Testis (tissue), 3 donors: Measurements from ENCODE around the gene ZNF593OS. TPM values are rescaled to one million over a fixed set of nuclear protein-coding genes. Genes with fewer than 3 reads are reported as not detected.

ENCODE experiments used
- DNase-seq: peaks from one replicate; pipeline ENCODE4 v3.0.0-alpha.2; 2019
- H3K27ac ChIP-seq, 2 donors: fragments of 200-600 bp; sonication (generic); one replicate each; pipeline ENCODE4 v1.5.1; 2019
- H3K27me3 ChIP-seq: fragments of 200-600 bp; sonication (generic); one replicate; pipeline ENCODE4 v1.5.1; 2019
- H3K36me3 ChIP-seq: fragments of 200-600 bp; sonication (generic); one replicate; pipeline ENCODE4 v1.5.1; 2017; ENCODE audit warnings: low read depth; ENCODE audit errors: missing control alignments
- H3K4me1 ChIP-seq: fragments of 200-600 bp; sonication (generic); one replicate; pipeline ENCODE4 v1.5.1; 2019
- H3K4me3 ChIP-seq, 2 donors: fragments of 200-600 bp; sonication (generic); one replicate each; pipeline ENCODE4 v1.5.1; 2017 to 2019
- H3K9me3 ChIP-seq: fragments of 200-600 bp; sonication (generic); one replicate; pipeline ENCODE4 v1.5.1; 2017
- POLR2A ChIP-seq: fragments of 450-650 bp; IDR thresholded peaks from one replicate; pipeline ENCODE4 v1.6.1; 2017; ENCODE audit warnings: antibody characterized with exemption, mild to moderate bottlenecking, moderate library complexity
- WGBS, 2 donors: methylation state at CpG; one replicate each; pipeline ENCODE4 v1.1.5; 2018; 5-methylcytosine and 5-hydroxymethylcytosine counted together
- intact Hi-C: fragments of 100-400 bp; cut with DNase I; formaldehyde crosslinking; loops from one replicate; pipeline ENCODE4 v1.15.1; 2023; ENCODE audit warnings: low total_unique reads
- polyA plus RNA-seq: library from polyadenylated mRNA; stranded (reverse); fragments of 350-450 nt; fragmentation: Illumina TruSeq; extraction: RNeasy Lipid Tissue Mini Kit (QIAGEN cat#74804); gene quantifications from one replicate; pipeline ENCODE4 v1.2.3, GENCODE V29; 2014; ENCODE audit warnings: low read depth, low replicate concordance; ENCODE audit not compliant: insufficient read depth
- total RNA-seq, 2 donors: library from RNA; depleted of rRNA; stranded (reverse); fragments of >200 nt; gene quantifications; one replicate each; pipeline ENCODE4 v1.2.3, GENCODE V29; 2016
- TF ChIP-seq, protein P1 (sequence below), 3 experiments: fragments of 450-650 bp in 2 of 3; fragments of 200-600 bp in 1 of 3; sonication (generic) in 1 of 3; IDR thresholded peaks; one replicate each; pipeline ENCODE4 v1.5.1; 2016 to 2019; ENCODE audit warnings: antibody characterized with exemption in 3 of 3, mild to moderate bottlenecking in 2 of 3, moderate library complexity in 1 of 3

The ZNF593OS gene
- total and polyA plus RNA-seq, 3 donors from 2014 or later, result 0.62 to 1.7 TPM; not detected in 1

DNA sequence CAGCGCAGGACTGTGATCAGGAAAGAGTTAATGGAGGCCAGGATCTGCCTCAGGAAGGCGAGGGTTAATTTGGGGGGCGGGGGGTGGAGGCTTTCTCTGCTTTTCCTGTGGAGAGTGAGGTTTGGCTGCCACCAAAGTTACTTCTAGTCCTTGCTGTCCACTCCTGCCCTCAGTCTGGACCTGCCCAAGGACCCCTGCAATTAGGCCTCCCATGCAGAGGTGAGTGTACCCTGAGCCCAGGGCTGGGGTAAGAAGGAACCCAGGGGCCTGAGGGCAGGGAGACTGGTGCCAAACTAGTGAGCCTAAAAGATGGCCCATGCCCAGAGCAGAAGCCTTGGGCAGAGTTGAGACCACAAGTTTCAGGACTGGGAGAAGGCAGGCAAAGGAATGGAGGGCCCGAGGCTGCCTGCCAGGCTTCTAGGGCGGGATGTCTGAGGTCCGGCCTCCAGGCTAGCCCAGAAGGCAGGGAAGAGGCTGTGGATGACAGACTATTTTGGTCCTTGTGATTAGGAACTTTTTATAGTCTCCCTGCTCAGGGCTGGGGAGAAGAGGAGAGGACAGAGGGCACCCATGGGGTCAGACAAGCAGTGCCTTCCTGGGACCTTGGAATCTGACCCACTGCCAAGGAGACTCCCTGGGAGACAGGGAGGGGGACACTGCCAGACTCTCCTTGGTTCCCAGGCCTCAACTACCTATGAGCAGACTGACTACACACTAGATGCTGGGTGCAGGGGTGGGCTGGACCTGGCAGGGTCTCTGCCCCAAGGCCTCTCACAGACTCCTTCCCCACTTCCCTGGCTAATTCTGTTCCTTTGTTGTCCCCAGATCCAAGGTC lies 12.5 kb downstream of the ZNF593OS start, which contains the start of gene FAM110D:
Gene FAM110D (plus strand): TSS at position 172 of the 835 bp plus-strand sequence. CDS start 2,213 bp downstream, outside the sequence.
- Histone ChIP-seq H3K27me3 (no peaks in the 10 kb centered on the region), H3K9me3 (no peaks in the 10 kb centered on the region), H3K4me1 (peaks cover 7% of the 10 kb centered on the region), H3K27ac (no peak within 1 kb of the TSS), H3K36me3 (no peaks in the 10 kb centered on the region), H3K4me3 (peak within 1 kb of the TSS in 1 of 2 donors; percentile 6)
- TF ChIP-seq POLR2A, result no peak
- TF ChIP-seq, protein P1, sequence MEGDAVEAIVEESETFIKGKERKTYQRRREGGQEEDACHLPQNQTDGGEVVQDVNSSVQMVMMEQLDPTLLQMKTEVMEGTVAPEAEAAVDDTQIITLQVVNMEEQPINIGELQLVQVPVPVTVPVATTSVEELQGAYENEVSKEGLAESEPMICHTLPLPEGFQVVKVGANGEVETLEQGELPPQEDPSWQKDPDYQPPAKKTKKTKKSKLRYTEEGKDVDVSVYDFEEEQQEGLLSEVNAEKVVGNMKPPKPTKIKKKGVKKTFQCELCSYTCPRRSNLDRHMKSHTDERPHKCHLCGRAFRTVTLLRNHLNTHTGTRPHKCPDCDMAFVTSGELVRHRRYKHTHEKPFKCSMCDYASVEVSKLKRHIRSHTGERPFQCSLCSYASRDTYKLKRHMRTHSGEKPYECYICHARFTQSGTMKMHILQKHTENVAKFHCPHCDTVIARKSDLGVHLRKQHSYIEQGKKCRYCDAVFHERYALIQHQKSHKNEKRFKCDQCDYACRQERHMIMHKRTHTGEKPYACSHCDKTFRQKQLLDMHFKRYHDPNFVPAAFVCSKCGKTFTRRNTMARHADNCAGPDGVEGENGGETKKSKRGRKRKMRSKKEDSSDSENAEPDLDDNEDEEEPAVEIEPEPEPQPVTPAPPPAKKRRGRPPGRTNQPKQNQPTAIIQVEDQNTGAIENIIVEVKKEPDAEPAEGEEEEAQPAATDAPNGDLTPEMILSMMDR (IDR thresholded peaks at IDR 0.05), result no peak
- 61 to 63% methylated on average over 4 to 6 of the region's 6 CpGs for WGBS, 2 donors
- DNase-seq, result no peak
- intact Hi-C loops, result no loop called here

DNA sequence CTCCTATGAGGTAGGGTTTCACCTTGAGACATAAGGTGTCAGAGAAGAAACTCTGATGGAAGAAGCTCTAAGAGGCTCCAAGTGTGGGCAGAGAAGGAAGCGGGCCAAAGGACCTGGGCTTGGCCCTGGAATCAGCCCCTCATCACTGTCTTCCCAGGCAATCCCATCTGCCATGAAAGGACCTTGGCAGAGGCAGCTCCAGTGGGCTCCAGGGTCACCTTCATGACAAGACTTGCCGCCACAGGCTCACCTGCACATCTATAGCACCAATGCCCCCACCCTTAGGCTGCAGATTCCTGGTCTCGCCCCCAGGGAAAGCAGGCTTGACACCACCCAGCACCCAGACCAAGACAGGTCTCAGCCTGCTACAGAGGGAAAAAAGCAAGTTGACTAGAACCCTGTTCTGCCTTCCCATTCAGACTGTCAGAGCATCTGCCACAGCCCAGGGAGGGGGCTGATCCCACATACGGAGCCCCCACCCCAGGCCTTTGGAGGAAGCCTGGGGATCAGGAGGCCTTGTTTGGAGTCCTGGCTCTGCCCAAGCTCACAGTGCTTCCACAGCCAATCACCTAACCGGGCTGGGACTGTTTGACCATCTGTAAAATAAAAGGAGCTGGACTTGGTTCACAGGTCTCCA lies 13.2 kb downstream of the ZNF593OS start:
- no peak for TF ChIP-seq POLR2A
- TF ChIP-seq, protein P1 (IDR thresholded peaks at IDR 0.05), result no peak
- Histone ChIP-seq H3K4me1 (peaks cover 7% of the 10 kb centered on the region), H3K4me3 (no peak overlapping the region), H3K27ac (no peak overlapping the region), H3K9me3 (no peaks in the 10 kb centered on the region), H3K27me3 (no peaks in the 10 kb centered on the region), H3K36me3 (no peaks in the 10 kb centered on the region)
- 92 to 95% methylated on average over 5 of the region's 5 CpGs for WGBS, 2 donors
- DNase-seq, result no peak
- intact Hi-C loops, result no loop called here

DNA sequence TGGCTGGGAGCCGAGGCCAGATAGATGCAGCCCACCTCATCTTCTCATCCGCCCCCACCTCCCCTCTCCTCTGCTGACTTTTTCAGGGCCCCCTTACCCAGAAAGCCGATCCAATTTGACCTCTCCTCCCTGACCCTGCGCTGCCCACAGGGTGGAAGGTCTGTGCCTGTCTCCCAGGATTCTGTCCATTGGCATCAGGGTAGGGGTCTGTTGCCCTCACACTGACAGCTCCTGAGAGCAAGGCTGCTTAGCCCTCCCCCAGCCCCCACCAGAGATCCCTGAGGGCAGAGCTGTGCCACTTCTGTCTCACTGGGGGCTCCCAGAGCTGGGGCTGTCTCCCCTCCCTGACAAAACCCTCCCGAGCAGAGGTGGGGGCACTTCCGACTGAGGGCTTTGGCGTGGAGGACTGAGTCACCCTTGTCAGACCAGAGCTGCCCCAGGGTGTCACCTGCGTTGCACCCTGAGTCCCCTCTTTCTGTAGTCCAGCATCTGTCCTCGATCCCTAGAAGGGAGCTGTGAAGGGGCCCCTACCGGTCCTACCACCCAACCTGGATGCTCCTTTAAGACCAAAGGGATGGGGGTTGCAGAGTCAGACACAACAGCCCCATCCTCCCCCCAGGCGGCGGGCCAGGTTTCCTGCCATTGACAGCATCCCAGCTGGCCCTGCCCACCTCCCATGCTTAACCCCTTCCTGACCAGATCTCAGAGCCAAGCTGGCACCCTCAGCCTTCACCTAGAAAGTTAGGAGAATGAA lies 15.2 kb downstream of the ZNF593OS start:
- H3K9me3 ChIP-seq, result no peaks in the 10 kb centered on the region
- no peak overlapping the region for H3K4me3 ChIP-seq
- no peak for DNase-seq

DNA sequence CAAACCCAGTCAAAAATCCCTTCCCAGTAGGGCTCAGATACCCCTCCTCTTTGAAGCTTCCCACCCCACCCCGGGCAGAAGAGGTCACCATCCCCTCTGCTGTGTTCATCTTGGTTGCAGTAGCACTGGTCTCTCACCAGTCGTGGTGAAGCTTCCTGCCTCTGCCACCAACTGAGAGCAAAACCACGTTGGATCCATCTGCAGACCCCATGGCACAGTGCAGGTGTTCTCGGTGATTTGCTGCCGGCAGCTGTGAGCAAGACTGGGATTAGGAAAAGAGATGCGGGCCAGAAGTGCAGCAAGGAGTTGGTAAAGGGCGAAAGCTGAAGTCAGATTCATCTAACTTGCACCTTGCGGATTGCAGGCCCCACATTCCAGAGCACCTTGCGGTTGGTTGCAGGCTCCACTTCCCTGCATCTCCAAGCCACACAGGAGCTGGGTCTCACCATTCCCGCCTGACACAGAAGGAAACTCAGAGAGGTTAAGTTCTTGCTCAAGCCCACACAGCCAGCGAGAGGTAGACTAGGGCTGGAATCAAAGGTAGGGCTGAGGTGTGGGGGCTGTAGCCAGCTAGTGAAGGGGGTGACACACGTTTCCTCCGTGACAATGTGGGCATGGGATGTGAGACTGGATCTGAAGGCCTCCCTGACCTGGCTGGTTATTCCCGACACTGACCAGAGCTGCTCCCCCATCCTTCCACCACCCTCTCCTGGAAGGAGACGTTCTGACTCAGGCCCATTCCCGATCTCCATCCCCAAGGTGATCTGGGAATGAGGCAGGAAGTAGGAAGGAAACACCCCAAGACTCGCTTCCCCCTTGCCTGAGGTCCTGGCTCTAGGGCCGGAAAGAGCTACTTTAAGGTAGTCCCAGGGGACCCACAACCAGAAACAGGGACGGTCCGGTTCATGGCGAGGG lies 16.0 kb downstream of the ZNF593OS start:
- DNase-seq, result no peak
- TF ChIP-seq POLR2A, result no peak
- TF ChIP-seq, protein P1 (IDR thresholded peaks at IDR 0.05), result no peak
- 59 to 68% methylated on average over 18 to 21 of the region's 21 CpGs for WGBS, 2 donors
- H3K4me1 ChIP-seq, result no peaks in the 10 kb centered on the region
- no peaks in the 10 kb centered on the region for H3K9me3 ChIP-seq
- no peak overlapping the region for H3K4me3 ChIP-seq
- intact Hi-C loops, result no loop called here
- no peak overlapping the region for H3K27ac ChIP-seq
- no peaks in the 10 kb centered on the region for H3K27me3 ChIP-seq
- no peaks in the 10 kb centered on the region for H3K36me3 ChIP-seq

More for the DNA sequence above, 15.2 kb downstream of the ZNF593OS start:
- TF ChIP-seq POLR2A, result no peak
- TF ChIP-seq, protein P1 (IDR thresholded peaks at IDR 0.05), result no peak
- Histone ChIP-seq H3K27ac (no peak overlapping the region), H3K4me1 (peaks cover 6% of the 10 kb centered on the region), H3K27me3 (no peaks in the 10 kb centered on the region), H3K36me3 (no peaks in the 10 kb centered on the region)
- WGBS, 2 donors, result 35 to 38% methylated on average over 10 to 12 of the region's 12 CpGs
- intact Hi-C loops, result no loop called here
